ENCODE measurements around the gene RBMY1A1. TPM values are rescaled to one million over a fixed set of nuclear protein-coding genes. Genes with fewer than 3 reads are reported as not detected.
"Not testable (repeated sequence)": the region's sequence is repeated elsewhere in the genome, so short reads cannot be mapped to it uniquely, and the experiment has no call there.

The RBMY1A1 gene
- not detected for polyA plus RNA-seq (ENCODE audit: insufficient read depth in 1 of 5, insufficient read length in 5 of 5, low replicate concordance in 1 of 5)
- long read RNA-seq, donor 1 = 0 reads
- long read RNA-seq, donor 2 = 0 reads
- long read RNA-seq, donor 3 = 0 reads
- long read RNA-seq, donor 4 = 0 reads
- long read RNA-seq, donor 5 = 0 reads
- long read RNA-seq, donor 6 = 0 reads
- long read RNA-seq, donor 7 = 0 reads
- long read RNA-seq, donor 8 = 0 reads

DNA sequence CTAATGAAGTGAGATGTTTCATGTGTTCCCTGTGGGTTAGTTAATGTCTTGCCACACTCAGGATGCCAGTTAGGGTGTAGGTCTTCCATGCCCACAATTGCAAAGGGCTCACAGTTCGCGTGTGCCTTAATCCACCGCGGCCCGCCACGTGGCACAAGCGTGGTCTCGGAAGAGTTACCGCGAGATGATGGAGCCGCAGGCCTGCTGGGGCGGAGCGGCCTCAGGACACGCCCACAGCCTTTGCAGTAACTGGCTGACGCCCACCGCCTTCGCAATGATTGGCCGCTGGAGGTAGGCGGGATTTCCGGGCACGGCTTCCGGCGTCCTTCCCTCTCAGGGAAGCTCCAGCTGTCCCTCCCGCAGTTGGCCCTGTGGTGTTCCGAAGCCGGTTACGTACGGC lies at the start of gene RBMY1A1:
Gene RBMY1A1, plus strand, starts transcription at position 301 of the 400 bp plus-strand sequence. CDS start 2,013 bp downstream, outside the sequence.
- not testable (repeated sequence) for DNase-seq

GRCh38 chrY:21511038-21511437 lies 23.6 kb upstream of the RBMY1A1 start, which contains the start of gene RBMY1B:
RBMY1B (plus strand) TSS chrY:21511338; CDS start chrY:21513351, 2,013 bp downstream.
- DNase-seq = not testable (repeated sequence)

DNA sequence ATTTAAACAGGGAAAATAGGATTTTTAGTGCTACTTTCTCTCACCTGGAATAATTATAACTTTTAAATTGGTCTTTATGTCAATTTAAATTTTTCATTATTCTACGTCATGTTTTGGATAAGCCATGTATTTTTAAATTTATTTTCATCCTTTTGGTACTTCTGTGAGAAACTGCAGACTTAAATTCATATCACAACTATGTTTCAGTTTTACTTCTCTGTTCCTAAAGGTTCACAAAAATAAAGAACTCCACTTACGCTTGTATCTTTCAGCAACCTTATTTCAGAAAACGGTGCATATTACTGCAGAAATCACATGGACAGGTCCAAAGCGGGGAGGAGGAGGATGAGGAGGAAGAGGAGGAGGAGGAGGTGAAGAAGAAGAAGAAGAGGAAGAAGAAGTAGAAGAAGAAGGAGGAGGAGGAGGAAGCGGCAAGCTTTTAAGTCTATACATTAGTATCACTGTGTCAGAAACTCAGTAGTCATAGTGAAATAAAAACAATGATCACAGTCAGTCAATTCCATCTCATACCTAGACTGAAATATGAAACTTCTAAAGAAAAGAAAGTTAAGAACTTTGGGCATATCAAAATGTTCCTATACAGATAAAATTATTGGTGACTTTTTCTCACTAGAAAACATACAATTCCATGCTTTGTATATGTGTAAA lies 24.8 kb downstream of the RBMY1A1 start:
- DNase-seq = not testable (repeated sequence)

- no peak for DNase-seq
Observed at GRCh38 chrY:21585449-21585848, 50.8 kb downstream of the RBMY1A1 start.

- DNase-seq = not testable (repeated sequence)
Observed at GRCh38 chrY:21586454-21586853, 51.8 kb downstream of the RBMY1A1 start.

DNA sequence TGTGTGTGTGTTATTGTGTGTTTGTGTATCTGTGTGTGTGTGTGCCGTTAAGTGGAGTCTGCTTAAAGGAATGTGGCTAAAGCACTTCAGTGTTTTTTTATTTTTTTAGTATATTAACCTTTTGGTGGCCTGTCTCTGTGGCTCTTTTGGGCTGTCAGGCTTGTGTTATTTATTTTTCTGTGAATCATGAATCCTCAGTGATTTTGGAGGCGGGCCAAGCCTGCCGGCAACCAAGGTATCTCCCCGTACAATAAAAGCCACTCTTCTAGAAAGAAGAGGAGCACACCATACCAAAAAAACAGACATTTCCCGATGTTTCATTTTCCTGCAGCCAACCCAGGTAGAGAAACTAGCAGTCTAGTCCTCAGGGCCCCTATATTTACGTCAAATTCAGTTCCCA lies 57.4 kb downstream of the RBMY1A1 start:
- DNase-seq = no peak

- DNase-seq = not testable (repeated sequence)
Observed at GRCh38 chrY:21596287-21596686, 61.6 kb downstream of the RBMY1A1 start.

Other genes starting within 250 kb of the RBMY1A1 start
- gene RBMY1B, start 23.5 kb upstream of the RBMY1A1 start, polyA plus RNA-seq (ENCODE audit: insufficient read depth in 1 of 5, insufficient read length in 5 of 5, low replicate concordance in 1 of 5) = not detected